ENCODE data around the gene RPL18.

RPL18 gene

DNA sequence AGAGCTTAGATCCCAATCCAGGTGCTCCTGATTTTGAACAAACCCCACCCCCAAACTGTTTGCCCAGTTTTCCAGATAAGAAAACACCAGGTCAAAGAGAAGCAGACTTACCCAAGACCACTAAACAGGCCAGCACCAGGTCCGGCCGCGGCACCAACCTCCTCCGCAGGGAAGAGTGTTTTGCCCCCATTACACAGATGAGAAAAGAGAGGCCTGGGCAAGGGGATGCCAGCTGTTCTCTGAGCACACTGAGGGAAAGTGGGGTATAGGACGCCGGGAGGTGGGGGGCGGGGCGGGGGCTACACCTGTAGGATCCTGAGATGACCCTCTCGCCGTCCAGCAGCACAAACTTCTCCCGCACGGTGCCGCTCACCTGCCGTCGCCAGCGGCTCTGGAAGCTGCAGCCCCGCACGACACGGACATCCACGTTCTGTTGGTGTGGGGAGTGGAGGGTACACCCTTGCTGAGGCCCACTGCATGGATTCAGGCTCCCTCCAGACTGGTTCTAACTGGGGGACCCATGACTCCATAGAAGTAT lies 9.3 kb downstream of the RPL18 start:
- no peak for DNase-seq (ENCODE audit: low read depth)
- TF ChIP-seq, protein P1, sequence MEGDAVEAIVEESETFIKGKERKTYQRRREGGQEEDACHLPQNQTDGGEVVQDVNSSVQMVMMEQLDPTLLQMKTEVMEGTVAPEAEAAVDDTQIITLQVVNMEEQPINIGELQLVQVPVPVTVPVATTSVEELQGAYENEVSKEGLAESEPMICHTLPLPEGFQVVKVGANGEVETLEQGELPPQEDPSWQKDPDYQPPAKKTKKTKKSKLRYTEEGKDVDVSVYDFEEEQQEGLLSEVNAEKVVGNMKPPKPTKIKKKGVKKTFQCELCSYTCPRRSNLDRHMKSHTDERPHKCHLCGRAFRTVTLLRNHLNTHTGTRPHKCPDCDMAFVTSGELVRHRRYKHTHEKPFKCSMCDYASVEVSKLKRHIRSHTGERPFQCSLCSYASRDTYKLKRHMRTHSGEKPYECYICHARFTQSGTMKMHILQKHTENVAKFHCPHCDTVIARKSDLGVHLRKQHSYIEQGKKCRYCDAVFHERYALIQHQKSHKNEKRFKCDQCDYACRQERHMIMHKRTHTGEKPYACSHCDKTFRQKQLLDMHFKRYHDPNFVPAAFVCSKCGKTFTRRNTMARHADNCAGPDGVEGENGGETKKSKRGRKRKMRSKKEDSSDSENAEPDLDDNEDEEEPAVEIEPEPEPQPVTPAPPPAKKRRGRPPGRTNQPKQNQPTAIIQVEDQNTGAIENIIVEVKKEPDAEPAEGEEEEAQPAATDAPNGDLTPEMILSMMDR (IDR thresholded peaks at IDR 0.05; ENCODE audit: control insufficient read depth, insufficient read depth, low read depth, low read length, missing control alignments): no peak
- no peak overlapping the region for H3K4me3 ChIP-seq (ENCODE audit: control insufficient read depth, low read depth, low read length)

DNA sequence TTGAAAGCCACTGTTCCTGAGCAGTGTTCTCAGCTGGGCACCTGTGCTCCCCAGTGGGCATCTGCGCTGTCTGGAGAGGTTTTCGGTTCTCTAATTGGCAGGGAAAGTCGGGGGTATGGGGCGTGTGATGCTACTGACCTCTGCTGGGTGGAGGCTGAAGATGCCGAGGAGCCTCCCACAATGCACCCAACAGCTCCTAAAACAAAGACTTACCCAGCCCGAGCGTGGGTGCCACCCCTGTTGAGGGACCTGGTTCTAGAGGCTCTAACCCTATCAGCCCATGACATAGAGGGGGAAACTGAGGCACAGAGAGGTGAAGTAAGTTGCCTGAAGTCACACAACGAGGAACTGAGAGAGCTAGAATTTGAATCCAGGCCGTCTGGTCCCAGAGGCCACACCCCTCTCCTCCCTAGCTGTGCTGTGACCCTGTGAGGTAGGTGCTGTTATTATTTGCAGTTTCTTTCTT lies 10.1 kb downstream of the RPL18 start:
- no peak for DNase-seq (ENCODE audit: low read depth)
- no peak overlapping the region for H3K4me3 ChIP-seq (ENCODE audit: control insufficient read depth, low read depth, low read length)
- TF ChIP-seq, protein P1 (IDR thresholded peaks at IDR 0.05; ENCODE audit: control insufficient read depth, insufficient read depth, low read depth, low read length, missing control alignments): peak; percentile 68

DNA sequence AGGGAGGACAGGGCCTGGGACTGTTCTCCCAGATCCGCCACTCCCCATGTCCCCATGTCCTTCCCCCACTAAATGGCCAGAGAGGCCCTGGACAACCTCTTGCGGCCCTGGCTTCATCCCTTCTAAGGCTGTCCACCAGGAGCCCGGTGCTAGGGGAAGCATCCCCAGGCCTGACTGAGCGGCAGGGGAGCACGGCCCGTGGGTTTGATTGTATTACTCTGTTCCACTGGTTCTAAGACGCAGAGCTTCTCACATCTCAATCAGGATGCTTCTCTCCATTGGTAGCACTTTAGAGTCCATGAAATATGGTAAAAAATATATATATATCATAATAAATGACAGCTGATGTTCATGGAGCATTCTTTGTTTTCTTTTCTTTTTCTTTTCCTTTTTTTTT lies 11.6 kb downstream of the RPL18 start:
- TF ChIP-seq, protein P1 (IDR thresholded peaks at IDR 0.05; ENCODE audit: control insufficient read depth, insufficient read depth, low read depth, low read length, missing control alignments): no peak
- H3K4me3 ChIP-seq (ENCODE audit: control insufficient read depth, low read depth, low read length): no peak overlapping the region
- DNase-seq (ENCODE audit: low read depth): no peak

DNA sequence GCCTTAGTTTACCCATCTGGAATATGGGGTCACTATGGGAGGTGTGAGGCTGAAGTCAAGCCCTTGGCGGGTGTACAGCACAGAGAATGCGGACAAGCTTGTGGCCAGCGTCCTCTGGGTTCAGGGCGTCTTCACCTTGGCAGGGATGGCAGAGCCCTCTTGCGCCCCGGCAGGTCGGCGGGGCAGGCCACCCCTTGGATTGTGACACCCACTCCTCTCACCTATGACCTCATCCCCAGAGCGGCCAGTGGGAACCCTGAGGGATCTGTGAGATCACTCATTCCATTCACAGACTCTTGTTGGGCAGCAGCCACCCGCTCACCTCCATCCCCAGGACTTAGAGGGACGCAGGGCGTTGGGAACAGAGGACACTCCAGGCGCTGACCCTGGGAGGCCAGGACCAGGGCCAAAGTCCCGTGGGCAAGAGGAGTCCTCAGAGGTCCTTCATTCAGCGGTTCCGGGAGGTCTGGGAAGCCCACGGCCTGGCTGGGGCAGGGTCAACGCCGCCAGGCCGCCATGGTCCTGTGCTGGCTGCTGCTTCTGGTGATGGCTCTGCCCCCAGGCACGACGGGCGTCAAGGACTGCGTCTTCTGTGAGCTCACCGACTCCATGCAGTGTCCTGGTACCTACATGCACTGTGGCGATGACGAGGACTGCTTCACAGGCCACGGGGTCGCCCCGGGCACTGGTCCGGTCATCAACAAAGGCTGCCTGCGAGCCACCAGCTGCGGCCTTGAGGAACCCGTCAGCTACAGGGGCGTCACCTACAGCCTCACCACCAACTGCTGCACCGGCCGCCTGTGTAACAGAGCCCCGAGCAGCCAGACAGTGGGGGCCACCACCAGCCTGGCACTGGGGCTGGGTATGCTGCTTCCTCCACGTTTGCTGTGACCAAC lies 12.3 kb downstream of the RPL18 start, which contains the start of gene SPACA4:
Gene SPACA4 (plus strand): TSS at position 280 of the 896 bp plus-strand sequence. CDS start 237 bp downstream, at position 517.
- no peak for DNase-seq (ENCODE audit: low read depth)
- TF ChIP-seq, protein P1 (IDR thresholded peaks at IDR 0.05; ENCODE audit: control insufficient read depth, insufficient read depth, low read depth, low read length, missing control alignments): no peak
- H3K4me3 ChIP-seq (ENCODE audit: control insufficient read depth, low read depth, low read length): no peak within 1 kb of the TSS

DNA sequence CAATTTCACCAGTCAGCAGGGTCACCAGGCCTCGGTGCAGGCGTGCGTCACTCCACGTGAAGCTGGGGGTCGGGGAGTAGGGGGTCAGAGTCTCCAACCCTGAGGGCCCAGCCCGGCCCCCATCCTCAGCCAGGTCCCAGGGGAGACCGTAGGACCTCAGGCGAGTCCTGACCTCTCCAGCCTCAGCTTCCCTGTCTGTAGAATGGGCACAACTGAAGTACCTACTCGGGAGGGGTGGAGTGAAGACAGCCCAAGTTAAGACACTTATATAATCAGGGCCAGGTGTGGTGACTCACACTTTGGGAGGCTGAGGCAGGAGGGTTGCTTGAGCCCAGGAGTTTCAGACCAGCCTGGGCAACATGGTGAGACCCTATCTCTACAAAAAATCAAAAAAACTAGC lies 15.1 kb downstream of the RPL18 start:
- DNase-seq (ENCODE audit: low read depth): no peak
- no peak overlapping the region for H3K4me3 ChIP-seq (ENCODE audit: control insufficient read depth, low read depth, low read length)
- TF ChIP-seq, protein P1 (IDR thresholded peaks at IDR 0.05; ENCODE audit: control insufficient read depth, insufficient read depth, low read depth, low read length, missing control alignments): no peak

DNA sequence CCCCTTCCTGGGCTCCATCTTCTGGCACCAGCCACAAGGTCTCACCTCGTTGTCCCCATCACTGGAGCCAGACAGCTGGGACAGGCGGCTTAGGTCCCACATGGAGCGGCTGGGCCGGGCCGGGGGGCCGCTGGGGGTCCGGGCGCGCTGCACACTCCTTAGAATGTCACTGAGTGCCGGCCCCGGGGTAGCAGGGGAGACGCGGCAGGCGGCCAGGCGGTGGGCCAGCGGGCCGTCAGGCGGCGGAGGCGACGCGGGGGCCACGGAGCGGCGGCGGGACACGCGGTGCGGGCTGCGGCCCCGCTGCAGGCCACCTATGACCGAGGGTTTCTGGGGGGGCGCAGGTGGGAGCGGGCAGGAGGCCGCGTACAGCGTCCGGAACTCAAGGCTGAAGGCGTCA lies 15.5 kb downstream of the RPL18 start:
- no peak overlapping the region for H3K4me3 ChIP-seq (ENCODE audit: control insufficient read depth, low read depth, low read length)
- TF ChIP-seq, protein P1 (IDR thresholded peaks at IDR 0.05; ENCODE audit: control insufficient read depth, insufficient read depth, low read depth, low read length, missing control alignments): no peak
- DNase-seq (ENCODE audit: low read depth): no peak
